K562 (cell line): ENCODE data around the gene EHBP1L1. TPM values are rescaled to one million over a fixed set of nuclear protein-coding genes. Genes with fewer than 3 reads are reported as not detected.

ENCODE experiments used
- ASH1L ChIP-seq: fragments of 450-650 bp; IDR thresholded peaks from 2 replicates; pipeline ENCODE4 v1.6.1; 2018; ENCODE audit warnings: borderline replicate concordance, mild to moderate bottlenecking, low read depth; ENCODE audit not compliant: partially characterized antibody
- BCL6 ChIP-seq: fragments of 250-450 bp; sonication (Bioruptor Pico); IDR thresholded peaks from 2 replicates; pipeline ENCODE4 v1.4.0; 2020
- CHD1 ChIP-seq: fragments of 200-600 bp; sonication (generic); IDR thresholded peaks from one replicate; pipeline ENCODE4 v1.6.1; 2012; ENCODE audit warnings: mild to moderate bottlenecking, moderate library complexity, low read length, inconsistent platforms
- DNMT1 ChIP-seq: fragments of 450-650 bp; IDR thresholded peaks from 2 replicates; pipeline ENCODE4 v1.6.1; 2016; ENCODE audit warnings: antibody characterized with exemption, mild to moderate bottlenecking
- EHMT2 ChIP-seq: fragments of 450-650 bp; IDR thresholded peaks from 2 replicates; pipeline ENCODE4 v1.6.1; 2018; ENCODE audit warnings: antibody characterized with exemption
- GATAD2B ChIP-seq: fragments of 450-650 bp; IDR thresholded peaks from 2 replicates; pipeline ENCODE4 v1.6.1; 2017; ENCODE audit warnings: mild to moderate bottlenecking, borderline replicate concordance
- NFE2 ChIP-seq: IDR thresholded peaks from 2 replicates; pipeline ENCODE4 v1.6.1; 2014; ENCODE audit warnings: antibody characterized with exemption, low read depth
- PURB ChIP-seq: sonication (generic); formaldehyde crosslinking; IDR thresholded peaks from 2 replicates; pipeline ENCODE4 v1.9.0; 2021; ENCODE audit warnings: low read depth, mild to moderate bottlenecking, missing genetic modification reagents
- SMAD4 ChIP-seq: fragments of 250-450 bp; sonication (Bioruptor Pico); conservative IDR thresholded peaks from 2 replicates; pipeline ENCODE4 v1.8.0; 2021; ENCODE audit warnings: inconsistent platforms, mild to moderate bottlenecking, moderate library complexity
- ZFPM2 ChIP-seq: fragments of 250-450 bp; sonication (Bioruptor Pico); IDR thresholded peaks from 2 replicates; pipeline ENCODE4 v1.5.1; 2022; ENCODE audit warnings: mild to moderate bottlenecking
- ZNF707 ChIP-seq: fragments of 250-450 bp; sonication (Bioruptor Pico); conservative IDR thresholded peaks from 2 replicates; pipeline ENCODE4 v1.8.0; 2022; ENCODE audit warnings: inconsistent platforms, mild to moderate bottlenecking, moderate library complexity
- polyA plus RNA-seq, 8 experiments: library from polyadenylated mRNA; depleted of rRNA in 4 of 8; stranded (reverse) in 5 of 8; unstranded in 3 of 8; fragments of >200 nt; fragmentation: Nextera tagmentation in 2 of 8; fragmentation: Illumina TruSeq in 1 of 8; extraction: Ambion mirVana in 2 of 8; extraction: Trizol in 1 of 8; gene quantifications; 2 replicates each; pipeline versions ENCODE4 v1.2.1 to v1.2.3, GENCODE V29; 2011 to 2014; ENCODE audit warnings: inconsistent platforms in 1 of 8, missing spikeins in 1 of 8
- total RNA-seq, 7 experiments: library from RNA; depleted of rRNA in 6 of 7; stranded (reverse); fragments of >200 nt in 6 of 7; fragmentation: Illumina TruSeq in 2 of 7; extraction: Trizol in 2 of 7; gene quantifications; 2 replicates each; pipeline versions ENCODE4 v1.2.1 to v1.2.3, GENCODE V29; 2011 to 2021; ENCODE audit warnings: low replicate concordance in 1 of 7
- TF ChIP-seq, protein P1 (sequence below), 2 experiments: fragments of 250-450 bp in 1 of 2; fragments of 450-650 bp in 1 of 2; sonication (Bioruptor Pico) in 1 of 2; IDR thresholded peaks; 2 replicates each; pipeline versions ENCODE4 v1.6.1 to v1.8.0; 2016 to 2021; ENCODE audit warnings: mild to moderate bottlenecking in 2 of 2, moderate library complexity in 2 of 2, missing compliant biosample characterization in 1 of 2, missing genetic modification characterization in 1 of 2
- TF ChIP-seq, protein P2 (sequence below): fragments of 250-450 bp; sonication (Bioruptor Pico); IDR thresholded peaks from 2 replicates; pipeline ENCODE4 v1.5.0; 2022; ENCODE audit warnings: mild to moderate bottlenecking
- TF ChIP-seq, protein P3 (sequence below): fragments of 200-800 bp; sonication (Bioruptor generic); IDR thresholded peaks from 2 replicates; pipeline ENCODE4 v1.6.1; 2017; ENCODE audit warnings: missing genetic modification characterization, missing compliant biosample characterization
- TF ChIP-seq, protein P4 (sequence below): sonication (generic); formaldehyde crosslinking; IDR thresholded peaks from 2 replicates; pipeline ENCODE4 v1.8.1; 2023; ENCODE audit warnings: mild to moderate bottlenecking, missing genetic modification reagents, moderate library complexity
- TF ChIP-seq, protein P5 (sequence below): sonication (generic); IDR thresholded peaks from 2 replicates; pipeline ENCODE4 v1.6.1; 2016
- TF ChIP-seq, protein P6 (sequence below): fragments of 250-450 bp; sonication (Bioruptor Pico); IDR thresholded peaks from 2 replicates; pipeline ENCODE4 v1.6.1; 2021; ENCODE audit warnings: mild to moderate bottlenecking
- TF ChIP-seq, protein P7 (sequence below): fragments of 450-650 bp; conservative IDR thresholded peaks from 2 replicates; pipeline ENCODE4 v1.6.1; 2016; ENCODE audit warnings: missing genetic modification characterization, low read depth, mild to moderate bottlenecking, control low read depth, missing compliant biosample characterization

Gene EHBP1L1
- total and polyA plus RNA-seq, 9 of the 15 experiments (the other 6 are each of a cell fraction or from before 2014, with no cell fraction given), result 0.03 to 87.1 (median 26.3) TPM

DNA sequence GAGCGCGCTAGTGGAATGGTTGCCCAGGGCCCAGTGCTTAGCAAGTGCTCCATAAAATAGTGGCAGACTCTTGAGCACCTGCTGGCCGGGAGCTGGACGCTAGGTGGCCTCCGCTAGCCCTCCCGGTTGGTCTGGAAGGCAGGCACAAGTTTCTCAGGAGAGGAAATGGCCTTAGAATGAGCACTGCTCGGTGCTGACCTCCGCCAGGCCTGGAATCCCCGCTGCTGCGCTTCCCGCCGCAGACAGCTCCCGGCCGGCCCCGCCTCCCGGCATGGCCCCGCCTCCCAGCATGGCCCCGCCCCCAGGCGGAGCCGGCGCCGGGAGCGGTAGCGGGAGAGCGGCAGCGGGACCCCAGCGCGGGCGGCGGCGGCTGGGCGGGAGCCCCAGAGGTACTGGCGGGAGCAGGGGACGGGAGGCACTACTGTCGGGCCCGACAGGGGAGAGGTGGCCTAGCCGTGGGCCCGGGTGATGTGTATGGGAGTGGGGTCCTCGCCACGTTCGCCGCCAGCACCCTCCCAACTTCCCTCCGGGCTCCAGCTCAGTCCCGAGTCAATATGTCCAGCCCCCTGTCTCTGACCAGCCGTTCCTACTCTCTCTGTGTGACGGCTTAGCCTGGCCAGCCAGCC, 62.1 kb downstream of the EHBP1L1 start, which contains the start of gene SIPA1 (continued):
- TF ChIP-seq, protein P1, sequence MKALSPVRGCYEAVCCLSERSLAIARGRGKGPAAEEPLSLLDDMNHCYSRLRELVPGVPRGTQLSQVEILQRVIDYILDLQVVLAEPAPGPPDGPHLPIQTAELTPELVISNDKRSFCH (CRISPR knock-in tag; IDR thresholded peaks at IDR 0.05), result no peak
- TF ChIP-seq, protein P1 (tag; IDR thresholded peaks at IDR 0.05), result 0 out of 2 replicates have a peak, but pooled peaks have one; percentile 12
- TF ChIP-seq, protein P2, sequence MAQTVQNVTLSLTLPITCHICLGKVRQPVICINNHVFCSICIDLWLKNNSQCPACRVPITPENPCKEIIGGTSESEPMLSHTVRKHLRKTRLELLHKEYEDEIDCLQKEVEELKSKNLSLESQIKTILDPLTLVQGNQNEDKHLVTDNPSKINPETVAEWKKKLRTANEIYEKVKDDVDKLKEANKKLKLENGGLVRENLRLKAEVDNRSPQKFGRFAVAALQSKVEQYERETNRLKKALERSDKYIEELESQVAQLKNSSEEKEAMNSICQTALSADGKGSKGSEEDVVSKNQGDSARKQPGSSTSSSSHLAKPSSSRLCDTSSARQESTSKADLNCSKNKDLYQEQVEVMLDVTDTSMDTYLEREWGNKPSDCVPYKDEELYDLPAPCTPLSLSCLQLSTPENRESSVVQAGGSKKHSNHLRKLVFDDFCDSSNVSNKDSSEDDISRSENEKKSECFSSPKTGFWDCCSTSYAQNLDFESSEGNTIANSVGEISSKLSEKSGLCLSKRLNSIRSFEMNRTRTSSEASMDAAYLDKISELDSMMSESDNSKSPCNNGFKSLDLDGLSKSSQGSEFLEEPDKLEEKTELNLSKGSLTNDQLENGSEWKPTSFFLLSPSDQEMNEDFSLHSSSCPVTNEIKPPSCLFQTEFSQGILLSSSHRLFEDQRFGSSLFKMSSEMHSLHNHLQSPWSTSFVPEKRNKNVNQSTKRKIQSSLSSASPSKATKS (CRISPR knock-in tag), result no peak
- TF ChIP-seq, protein P3, sequence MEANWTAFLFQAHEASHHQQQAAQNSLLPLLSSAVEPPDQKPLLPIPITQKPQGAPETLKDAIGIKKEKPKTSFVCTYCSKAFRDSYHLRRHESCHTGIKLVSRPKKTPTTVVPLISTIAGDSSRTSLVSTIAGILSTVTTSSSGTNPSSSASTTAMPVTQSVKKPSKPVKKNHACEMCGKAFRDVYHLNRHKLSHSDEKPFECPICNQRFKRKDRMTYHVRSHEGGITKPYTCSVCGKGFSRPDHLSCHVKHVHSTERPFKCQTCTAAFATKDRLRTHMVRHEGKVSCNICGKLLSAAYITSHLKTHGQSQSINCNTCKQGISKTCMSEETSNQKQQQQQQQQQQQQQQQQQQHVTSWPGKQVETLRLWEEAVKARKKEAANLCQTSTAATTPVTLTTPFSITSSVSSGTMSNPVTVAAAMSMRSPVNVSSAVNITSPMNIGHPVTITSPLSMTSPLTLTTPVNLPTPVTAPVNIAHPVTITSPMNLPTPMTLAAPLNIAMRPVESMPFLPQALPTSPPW, result no peak
- TF ChIP-seq, protein P4, sequence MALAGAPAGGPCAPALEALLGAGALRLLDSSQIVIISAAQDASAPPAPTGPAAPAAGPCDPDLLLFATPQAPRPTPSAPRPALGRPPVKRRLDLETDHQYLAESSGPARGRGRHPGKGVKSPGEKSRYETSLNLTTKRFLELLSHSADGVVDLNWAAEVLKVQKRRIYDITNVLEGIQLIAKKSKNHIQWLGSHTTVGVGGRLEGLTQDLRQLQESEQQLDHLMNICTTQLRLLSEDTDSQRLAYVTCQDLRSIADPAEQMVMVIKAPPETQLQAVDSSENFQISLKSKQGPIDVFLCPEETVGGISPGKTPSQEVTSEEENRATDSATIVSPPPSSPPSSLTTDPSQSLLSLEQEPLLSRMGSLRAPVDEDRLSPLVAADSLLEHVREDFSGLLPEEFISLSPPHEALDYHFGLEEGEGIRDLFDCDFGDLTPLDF, result no peak
- TF ChIP-seq PURB (CRISPR knock-in tag) (no peak), EHMT2 (no peak), DNMT1 (no peak), BCL6 (CRISPR knock-in tag) (no peak), GATAD2B (peak; percentile 79), ZFPM2 (CRISPR knock-in tag) (no peak), ASH1L (no peak), ZNF707 (CRISPR knock-in tag) (no peak), SMAD4 (CRISPR knock-in tag) (no peak; the same call in 1 of the 2 replicates), NFE2 (no peak), CHD1 (peak; percentile 87)
- TF ChIP-seq, protein P5, sequence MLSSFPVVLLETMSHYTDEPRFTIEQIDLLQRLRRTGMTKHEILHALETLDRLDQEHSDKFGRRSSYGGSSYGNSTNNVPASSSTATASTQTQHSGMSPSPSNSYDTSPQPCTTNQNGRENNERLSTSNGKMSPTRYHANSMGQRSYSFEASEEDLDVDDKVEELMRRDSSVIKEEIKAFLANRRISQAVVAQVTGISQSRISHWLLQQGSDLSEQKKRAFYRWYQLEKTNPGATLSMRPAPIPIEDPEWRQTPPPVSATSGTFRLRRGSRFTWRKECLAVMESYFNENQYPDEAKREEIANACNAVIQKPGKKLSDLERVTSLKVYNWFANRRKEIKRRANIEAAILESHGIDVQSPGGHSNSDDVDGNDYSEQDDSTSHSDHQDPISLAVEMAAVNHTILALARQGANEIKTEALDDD, result no peak
- TF ChIP-seq, protein P6, sequence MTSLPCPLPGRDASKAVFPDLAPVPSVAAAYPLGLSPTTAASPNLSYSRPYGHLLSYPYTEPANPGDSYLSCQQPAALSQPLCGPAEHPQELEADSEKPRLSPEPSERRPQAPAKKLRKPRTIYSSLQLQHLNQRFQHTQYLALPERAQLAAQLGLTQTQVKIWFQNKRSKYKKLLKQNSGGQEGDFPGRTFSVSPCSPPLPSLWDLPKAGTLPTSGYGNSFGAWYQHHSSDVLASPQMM (CRISPR knock-in tag), result no peak
- TF ChIP-seq, protein P7, sequence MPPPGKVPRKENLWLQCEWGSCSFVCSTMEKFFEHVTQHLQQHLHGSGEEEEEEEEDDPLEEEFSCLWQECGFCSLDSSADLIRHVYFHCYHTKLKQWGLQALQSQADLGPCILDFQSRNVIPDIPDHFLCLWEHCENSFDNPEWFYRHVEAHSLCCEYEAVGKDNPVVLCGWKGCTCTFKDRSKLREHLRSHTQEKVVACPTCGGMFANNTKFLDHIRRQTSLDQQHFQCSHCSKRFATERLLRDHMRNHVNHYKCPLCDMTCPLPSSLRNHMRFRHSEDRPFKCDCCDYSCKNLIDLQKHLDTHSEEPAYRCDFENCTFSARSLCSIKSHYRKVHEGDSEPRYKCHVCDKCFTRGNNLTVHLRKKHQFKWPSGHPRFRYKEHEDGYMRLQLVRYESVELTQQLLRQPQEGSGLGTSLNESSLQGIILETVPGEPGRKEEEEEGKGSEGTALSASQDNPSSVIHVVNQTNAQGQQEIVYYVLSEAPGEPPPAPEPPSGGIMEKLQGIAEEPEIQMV (tag), result no peak
